K562 (cell line): Measurements from ENCODE around the gene MLH1. TPM values are rescaled to one million over a fixed set of nuclear protein-coding genes. Genes with fewer than 3 reads are reported as not detected.

Experiments
- ASH1L ChIP-seq: fragments of 450-650 bp; IDR thresholded peaks from 2 replicates; pipeline ENCODE4 v1.6.1; 2018; ENCODE audit warnings: borderline replicate concordance, mild to moderate bottlenecking, low read depth; ENCODE audit not compliant: partially characterized antibody
- CHD1 ChIP-seq: fragments of 200-600 bp; sonication (generic); IDR thresholded peaks from one replicate; pipeline ENCODE4 v1.6.1; 2012; ENCODE audit warnings: mild to moderate bottlenecking, moderate library complexity, low read length, inconsistent platforms
- ESRRB ChIP-seq: fragments of 250-450 bp; sonication (Bioruptor Pico); IDR thresholded peaks from 2 replicates; pipeline ENCODE4 v1.5.0; 2020; ENCODE audit warnings: mild to moderate bottlenecking, moderate library complexity, borderline replicate concordance
- FOXA3 ChIP-seq, 2 experiments: fragments of 450-650 bp in 1 of 2; sonication (generic) in 1 of 2; formaldehyde crosslinking; IDR thresholded peaks in 1 of 2; conservative IDR thresholded peaks in 1 of 2; 2 replicates each; pipeline versions ENCODE4 v1.4.0 to v1.8.0; 2020 to 2022; ENCODE audit warnings: mild to moderate bottlenecking in 2 of 2, missing genetic modification reagents in 1 of 2
- GABPA ChIP-seq: fragments of 200-800 bp; sonication (Bioruptor generic); conservative IDR thresholded peaks from 2 replicates; pipeline ENCODE4 v1.6.1; 2016; ENCODE audit warnings: low read depth, missing genetic modification characterization, missing compliant biosample characterization
- JUN ChIP-seq, 2 experiments: sonication (generic) in 1 of 2; formaldehyde crosslinking in 1 of 2; IDR thresholded peaks; 2 replicates each; pipeline versions ENCODE4 v1.6.1 to v1.8.0; 2012 to 2022; ENCODE audit warnings: borderline replicate concordance in 2 of 2, mild to moderate bottlenecking in 2 of 2, improper control_type of control experiment in 1 of 2, low read depth in 1 of 2, low read length in 1 of 2, missing genetic modification reagents in 1 of 2
- SIN3B ChIP-seq: fragments of 450-650 bp; IDR thresholded peaks from 2 replicates; pipeline ENCODE4 v1.6.1; 2017; ENCODE audit warnings: low read depth, mild to moderate bottlenecking, moderate library complexity
- polyA plus RNA-seq, 8 experiments: library from polyadenylated mRNA; depleted of rRNA in 4 of 8; stranded (reverse) in 5 of 8; unstranded in 3 of 8; fragments of >200 nt; fragmentation: Nextera tagmentation in 2 of 8; fragmentation: Illumina TruSeq in 1 of 8; extraction: Ambion mirVana in 2 of 8; extraction: Trizol in 1 of 8; gene quantifications; 2 replicates each; pipeline versions ENCODE4 v1.2.1 to v1.2.3, GENCODE V29; 2011 to 2014; ENCODE audit warnings: inconsistent platforms in 1 of 8, missing spikeins in 1 of 8
- total RNA-seq, 7 experiments: library from RNA; depleted of rRNA in 6 of 7; stranded (reverse); fragments of >200 nt in 6 of 7; fragmentation: Illumina TruSeq in 2 of 7; extraction: Trizol in 2 of 7; gene quantifications; 2 replicates each; pipeline versions ENCODE4 v1.2.1 to v1.2.3, GENCODE V29; 2011 to 2021; ENCODE audit warnings: low replicate concordance in 1 of 7
- TF ChIP-seq, protein P1 (sequence below), 2 experiments: fragments of 450-650 bp; IDR thresholded peaks; 2 replicates each; pipeline ENCODE4 v1.6.1; 2016; ENCODE audit warnings: mild to moderate bottlenecking in 2 of 2, borderline replicate concordance in 1 of 2, low read depth in 1 of 2, moderate library complexity in 1 of 2
- TF ChIP-seq, protein P2 (sequence below): IDR thresholded peaks from 2 replicates; pipeline ENCODE4 v1.6.1; 2012; ENCODE audit warnings: low read depth, low read length, improper control_type of control experiment, borderline replicate concordance
- TF ChIP-seq, protein P3 (sequence below): IDR thresholded peaks from 2 replicates; pipeline ENCODE4 v1.6.1; 2016; ENCODE audit warnings: missing genetic modification characterization, missing compliant biosample characterization
- TF ChIP-seq, protein P4 (sequence below): fragments of 250-450 bp; sonication (Bioruptor Pico); IDR thresholded peaks from 2 replicates; pipeline ENCODE4 v1.9.0; 2021; ENCODE audit warnings: mild to moderate bottlenecking

MLH1 gene
- total and polyA plus RNA-seq, 9 of the 15 experiments (the other 6 are each of a cell fraction or from before 2014, with no cell fraction given) = 76.4 to 155 (median 117) TPM

DNA sequence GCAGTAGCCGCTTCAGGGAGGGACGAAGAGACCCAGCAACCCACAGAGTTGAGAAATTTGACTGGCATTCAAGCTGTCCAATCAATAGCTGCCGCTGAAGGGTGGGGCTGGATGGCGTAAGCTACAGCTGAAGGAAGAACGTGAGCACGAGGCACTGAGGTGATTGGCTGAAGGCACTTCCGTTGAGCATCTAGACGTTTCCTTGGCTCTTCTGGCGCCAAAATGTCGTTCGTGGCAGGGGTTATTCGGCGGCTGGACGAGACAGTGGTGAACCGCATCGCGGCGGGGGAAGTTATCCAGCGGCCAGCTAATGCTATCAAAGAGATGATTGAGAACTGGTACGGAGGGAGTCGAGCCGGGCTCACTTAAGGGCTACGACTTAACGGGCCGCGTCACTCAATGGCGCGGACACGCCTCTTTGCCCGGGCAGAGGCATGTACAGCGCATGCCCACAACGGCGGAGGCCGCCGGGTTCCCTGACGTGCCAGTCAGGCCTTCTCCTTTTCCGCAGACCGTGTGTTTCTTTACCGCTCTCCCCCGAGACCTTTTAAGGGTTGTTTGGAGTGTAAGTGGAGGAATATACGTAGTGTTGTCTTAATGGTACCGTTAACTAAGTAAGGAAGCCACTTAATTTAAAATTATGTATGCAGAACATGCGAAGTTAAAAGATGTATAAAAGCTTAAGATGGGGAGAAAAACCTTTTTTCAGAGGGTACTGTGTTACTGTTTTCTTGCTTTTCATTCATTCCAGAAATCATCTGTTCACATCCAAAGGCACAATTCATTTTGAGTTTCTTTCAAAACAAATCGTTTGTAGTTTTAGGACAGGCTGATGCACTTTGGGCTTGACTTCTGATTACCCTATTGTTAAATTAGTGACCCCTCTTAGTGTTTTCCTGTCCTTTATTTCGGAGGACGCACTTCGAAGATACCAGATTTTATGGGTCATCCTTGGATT lies at the start of gene MLH1 (continued):
- peak; percentile 87 for TF ChIP-seq ASH1L
- TF ChIP-seq, protein P1, sequence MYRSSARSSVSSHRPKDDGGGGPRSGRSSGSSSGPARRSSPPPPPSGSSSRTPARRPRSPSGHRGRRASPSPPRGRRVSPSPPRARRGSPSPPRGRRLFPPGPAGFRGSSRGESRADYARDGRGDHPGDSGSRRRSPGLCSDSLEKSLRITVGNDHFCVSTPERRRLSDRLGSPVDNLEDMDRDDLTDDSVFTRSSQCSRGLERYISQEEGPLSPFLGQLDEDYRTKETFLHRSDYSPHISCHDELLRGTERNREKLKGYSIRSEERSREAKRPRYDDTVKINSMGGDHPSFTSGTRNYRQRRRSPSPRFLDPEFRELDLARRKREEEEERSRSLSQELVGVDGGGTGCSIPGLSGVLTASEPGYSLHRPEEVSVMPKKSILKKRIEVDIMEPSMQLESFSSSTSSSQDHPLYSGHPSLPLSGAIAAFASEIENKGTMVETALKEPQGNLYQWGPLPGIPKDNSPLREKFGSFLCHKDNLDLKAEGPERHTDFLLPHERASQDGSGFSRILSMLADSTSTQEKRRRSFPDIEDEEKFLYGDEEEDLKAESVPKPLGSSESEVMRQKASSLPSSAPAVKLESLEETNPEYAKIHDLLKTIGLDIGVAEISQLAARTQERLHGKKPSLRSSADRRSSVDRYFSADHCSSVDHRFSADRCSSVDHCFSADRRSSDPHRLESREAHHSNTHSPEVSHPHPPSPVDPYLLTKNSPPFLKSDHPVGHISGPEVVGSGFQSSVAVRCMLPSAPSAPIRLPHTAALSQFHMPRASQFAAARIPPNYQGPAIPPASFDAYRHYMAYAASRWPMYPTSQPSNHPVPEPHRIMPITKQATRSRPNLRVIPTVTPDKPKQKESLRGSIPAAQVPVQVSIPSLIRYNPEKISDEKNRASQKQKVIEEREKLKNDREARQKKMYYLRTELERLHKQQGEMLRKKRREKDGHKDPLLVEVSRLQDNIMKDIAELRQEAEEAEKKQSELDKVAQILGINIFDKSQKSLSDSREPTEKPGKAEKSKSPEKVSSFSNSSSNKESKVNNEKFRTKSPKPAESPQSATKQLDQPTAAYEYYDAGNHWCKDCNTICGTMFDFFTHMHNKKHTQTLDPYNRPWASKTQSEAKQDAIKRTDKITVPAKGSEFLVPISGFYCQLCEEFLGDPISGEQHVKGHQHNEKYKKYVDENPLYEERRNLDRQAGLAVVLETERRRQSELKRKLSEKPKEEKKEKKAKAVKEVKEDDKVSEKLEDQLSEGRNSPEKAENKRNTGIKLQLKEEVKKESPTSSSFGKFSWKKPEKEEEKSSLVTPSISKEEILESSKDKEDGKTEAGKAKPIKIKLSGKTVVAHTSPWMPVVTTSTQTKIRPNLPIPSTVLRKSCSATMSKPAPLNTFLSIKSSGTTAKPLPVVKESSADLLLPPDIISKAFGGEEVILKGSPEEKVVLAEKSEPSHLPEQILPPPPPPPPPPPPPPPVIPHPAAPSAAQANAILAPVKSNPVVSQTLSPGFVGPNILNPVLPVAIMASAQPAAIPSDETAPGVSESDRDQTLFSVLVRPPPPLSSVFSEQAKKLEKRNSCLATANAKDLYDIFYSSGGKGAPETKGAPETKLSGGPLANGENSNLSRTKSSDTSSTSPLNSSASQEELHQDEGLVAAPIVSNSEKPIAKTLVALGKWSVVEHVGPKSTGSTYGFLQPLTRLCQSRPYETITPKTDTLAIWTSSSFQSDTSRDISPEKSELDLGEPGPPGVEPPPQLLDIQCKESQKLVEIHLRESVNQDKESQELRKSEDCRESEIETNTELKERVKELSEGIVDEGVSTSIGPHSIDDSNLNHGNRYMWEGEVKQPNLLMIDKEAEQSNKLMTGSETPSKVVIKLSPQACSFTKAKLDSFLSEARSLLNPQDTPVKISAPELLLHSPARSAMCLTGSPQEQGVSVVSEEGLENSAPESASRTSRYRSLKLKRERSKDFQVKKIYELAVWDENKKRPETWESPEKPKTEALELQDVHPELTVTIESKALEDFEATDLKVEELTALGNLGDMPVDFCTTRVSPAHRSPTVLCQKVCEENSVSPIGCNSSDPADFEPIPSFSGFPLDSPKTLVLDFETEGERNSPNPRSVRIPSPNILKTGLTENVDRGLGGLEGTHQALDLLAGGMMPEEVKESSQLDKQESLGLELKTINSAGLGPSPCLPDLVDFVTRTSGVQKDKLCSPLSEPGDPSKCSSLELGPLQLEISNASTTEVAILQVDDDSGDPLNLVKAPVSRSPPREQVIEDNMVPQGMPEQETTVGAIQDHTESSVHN (IDR thresholded peaks at IDR 0.05; ENCODE audit: borderline replicate concordance in 1 of 2, low read depth in 1 of 2) = peak in 1 of 2 experiments; percentile 99; a peak in 2 of 4 replicates
- TF ChIP-seq SIN3B = peak; percentile 85; the same call in 1 of the 2 replicates
- TF ChIP-seq, protein P2, sequence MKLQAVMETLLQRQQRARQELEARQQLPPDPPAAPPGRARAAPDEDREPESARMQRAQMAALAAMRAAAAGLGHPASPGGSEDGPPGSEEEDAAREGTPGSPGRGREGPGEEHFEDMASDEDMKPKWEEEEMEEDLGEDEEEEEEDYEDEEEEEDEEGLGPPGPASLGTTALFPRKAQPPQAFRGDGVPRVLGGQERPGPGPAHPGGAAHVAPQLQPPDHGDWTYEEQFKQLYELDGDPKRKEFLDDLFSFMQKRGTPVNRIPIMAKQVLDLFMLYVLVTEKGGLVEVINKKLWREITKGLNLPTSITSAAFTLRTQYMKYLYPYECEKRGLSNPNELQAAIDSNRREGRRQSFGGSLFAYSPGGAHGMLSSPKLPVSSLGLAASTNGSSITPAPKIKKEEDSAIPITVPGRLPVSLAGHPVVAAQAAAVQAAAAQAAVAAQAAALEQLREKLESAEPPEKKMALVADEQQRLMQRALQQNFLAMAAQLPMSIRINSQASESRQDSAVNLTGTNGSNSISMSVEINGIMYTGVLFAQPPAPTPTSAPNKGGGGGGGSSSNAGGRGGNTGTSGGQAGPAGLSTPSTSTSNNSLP = no peak
- TF ChIP-seq CHD1 = no peak
- TF ChIP-seq ESRRB = no peak
- TF ChIP-seq, protein P3, sequence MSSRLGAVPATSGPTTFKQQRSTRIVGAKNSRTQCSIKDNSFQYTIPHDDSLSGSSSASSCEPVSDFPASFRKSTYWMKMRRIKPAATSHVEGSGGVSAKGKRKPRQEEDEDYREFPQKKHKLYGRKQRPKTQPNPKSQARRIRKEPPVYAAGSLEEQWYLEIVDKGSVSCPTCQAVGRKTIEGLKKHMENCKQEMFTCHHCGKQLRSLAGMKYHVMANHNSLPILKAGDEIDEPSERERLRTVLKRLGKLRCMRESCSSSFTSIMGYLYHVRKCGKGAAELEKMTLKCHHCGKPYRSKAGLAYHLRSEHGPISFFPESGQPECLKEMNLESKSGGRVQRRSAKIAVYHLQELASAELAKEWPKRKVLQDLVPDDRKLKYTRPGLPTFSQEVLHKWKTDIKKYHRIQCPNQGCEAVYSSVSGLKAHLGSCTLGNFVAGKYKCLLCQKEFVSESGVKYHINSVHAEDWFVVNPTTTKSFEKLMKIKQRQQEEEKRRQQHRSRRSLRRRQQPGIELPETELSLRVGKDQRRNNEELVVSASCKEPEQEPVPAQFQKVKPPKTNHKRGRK (tag) = no peak
- TF ChIP-seq GABPA (tag) = peak; percentile 95
- TF ChIP-seq, protein P4, sequence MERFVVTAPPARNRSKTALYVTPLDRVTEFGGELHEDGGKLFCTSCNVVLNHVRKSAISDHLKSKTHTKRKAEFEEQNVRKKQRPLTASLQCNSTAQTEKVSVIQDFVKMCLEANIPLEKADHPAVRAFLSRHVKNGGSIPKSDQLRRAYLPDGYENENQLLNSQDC (CRISPR knock-in tag) = 0 out of 2 replicates have a peak, but pooled peaks have one; percentile 27
- peak; percentile 80 for TF ChIP-seq JUN (IDR thresholded peaks at IDR 0.05; ENCODE audit: borderline replicate concordance, low read depth, low read length)
- no peak; the same call in 1 of the 2 replicates for TF ChIP-seq JUN (CRISPR knock-in tag; IDR thresholded peaks at IDR 0.05; ENCODE audit: borderline replicate concordance)
- TF ChIP-seq FOXA3 (CRISPR knock-in tag; conservative IDR thresholded peaks at IDR 0.05 in 1 of 2, IDR thresholded peaks at IDR 0.05 in 1 of 2) = no peak
